ENCODE measurements around the gene HEMK1. TPM values are rescaled to one million over a fixed set of nuclear protein-coding genes. Genes with fewer than 3 reads are reported as not detected.

The HEMK1 gene
- total RNA-seq, 3 donors from 2014 or later = 19.7 to 29.9 (median 22.6) TPM

DNA sequence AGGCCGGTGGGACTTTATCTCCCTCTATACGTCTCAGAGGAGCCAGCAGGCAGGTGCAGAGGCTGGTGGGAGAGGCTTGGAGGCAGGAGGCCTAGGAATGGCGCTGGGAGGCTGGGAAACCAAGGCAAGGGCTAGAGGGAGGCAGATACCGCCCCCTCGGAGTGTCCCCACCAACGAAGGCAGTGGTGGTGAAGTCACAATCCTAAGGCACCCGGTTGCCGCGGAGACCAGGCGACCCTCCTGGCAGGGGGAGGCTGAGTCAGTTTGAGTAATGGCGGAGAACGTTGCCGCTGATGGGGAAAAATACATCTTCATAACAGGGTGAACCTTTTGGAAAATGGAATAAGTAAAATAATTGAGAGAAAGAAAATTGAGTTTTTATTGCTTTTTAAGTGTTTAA, 36.0 kb upstream of the HEMK1 start:
- no peaks in the 10 kb centered on the region for H3K36me3 ChIP-seq (ENCODE audit: low read depth)
- H3K4me3 ChIP-seq = no peak overlapping the region
- DNase-seq (no peak), ATAC-seq (no peak)
- no peaks in the 10 kb centered on the region for H3K4me1 ChIP-seq (ENCODE audit: low read depth)
- TF ChIP-seq, protein P1, sequence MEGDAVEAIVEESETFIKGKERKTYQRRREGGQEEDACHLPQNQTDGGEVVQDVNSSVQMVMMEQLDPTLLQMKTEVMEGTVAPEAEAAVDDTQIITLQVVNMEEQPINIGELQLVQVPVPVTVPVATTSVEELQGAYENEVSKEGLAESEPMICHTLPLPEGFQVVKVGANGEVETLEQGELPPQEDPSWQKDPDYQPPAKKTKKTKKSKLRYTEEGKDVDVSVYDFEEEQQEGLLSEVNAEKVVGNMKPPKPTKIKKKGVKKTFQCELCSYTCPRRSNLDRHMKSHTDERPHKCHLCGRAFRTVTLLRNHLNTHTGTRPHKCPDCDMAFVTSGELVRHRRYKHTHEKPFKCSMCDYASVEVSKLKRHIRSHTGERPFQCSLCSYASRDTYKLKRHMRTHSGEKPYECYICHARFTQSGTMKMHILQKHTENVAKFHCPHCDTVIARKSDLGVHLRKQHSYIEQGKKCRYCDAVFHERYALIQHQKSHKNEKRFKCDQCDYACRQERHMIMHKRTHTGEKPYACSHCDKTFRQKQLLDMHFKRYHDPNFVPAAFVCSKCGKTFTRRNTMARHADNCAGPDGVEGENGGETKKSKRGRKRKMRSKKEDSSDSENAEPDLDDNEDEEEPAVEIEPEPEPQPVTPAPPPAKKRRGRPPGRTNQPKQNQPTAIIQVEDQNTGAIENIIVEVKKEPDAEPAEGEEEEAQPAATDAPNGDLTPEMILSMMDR (IDR thresholded peaks at IDR 0.05) = no peak
- no peaks in the 10 kb centered on the region for H3K9me3 ChIP-seq
- intact Hi-C loops (cut with DNase I, micrococcal nuclease) = no loop called here

DNA sequence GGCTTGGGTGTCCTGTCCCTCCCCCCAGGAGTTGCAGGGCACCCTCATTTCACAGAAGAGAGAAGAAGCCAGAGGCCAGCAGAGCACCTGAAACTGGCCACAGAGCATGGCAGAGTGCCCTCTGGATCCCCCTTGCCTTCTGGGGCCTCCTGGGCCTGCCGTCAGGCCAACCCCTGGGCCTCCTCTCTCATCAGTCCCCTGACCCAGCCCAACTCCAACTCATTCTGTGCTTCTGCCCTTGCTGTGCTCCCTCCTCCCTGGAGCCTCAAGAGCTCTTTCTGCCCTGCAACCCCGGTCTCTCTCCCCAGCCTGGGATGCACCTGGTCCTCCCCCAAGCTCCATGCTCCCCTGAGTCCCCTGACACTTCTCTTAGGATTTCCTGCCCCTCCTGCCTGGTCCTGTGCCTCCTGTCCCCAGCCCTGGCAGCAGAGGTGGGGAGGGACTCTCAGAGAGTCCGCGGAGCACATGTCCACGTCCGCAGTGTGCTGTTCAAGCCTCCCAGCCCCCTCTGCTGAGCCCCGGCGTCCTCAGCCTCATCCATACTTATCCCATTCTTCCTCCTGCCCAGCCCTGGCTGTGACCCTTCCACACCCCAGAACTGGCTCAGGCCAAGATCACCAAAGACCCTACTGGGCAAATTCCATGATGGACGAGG, 35.4 kb upstream of the HEMK1 start:
- Histone ChIP-seq H3K4me1 (ENCODE audit: low read depth) (no peaks in the 10 kb centered on the region), H3K9me3 (no peaks in the 10 kb centered on the region), H3K4me3 (no peak overlapping the region), H3K36me3 (ENCODE audit: low read depth) (no peaks in the 10 kb centered on the region)
- intact Hi-C loops (cut with DNase I, micrococcal nuclease) = no loop called here
- ATAC-seq (no peak), DNase-seq (no peak)
- TF ChIP-seq, protein P1 (IDR thresholded peaks at IDR 0.05) = no peak

DNA sequence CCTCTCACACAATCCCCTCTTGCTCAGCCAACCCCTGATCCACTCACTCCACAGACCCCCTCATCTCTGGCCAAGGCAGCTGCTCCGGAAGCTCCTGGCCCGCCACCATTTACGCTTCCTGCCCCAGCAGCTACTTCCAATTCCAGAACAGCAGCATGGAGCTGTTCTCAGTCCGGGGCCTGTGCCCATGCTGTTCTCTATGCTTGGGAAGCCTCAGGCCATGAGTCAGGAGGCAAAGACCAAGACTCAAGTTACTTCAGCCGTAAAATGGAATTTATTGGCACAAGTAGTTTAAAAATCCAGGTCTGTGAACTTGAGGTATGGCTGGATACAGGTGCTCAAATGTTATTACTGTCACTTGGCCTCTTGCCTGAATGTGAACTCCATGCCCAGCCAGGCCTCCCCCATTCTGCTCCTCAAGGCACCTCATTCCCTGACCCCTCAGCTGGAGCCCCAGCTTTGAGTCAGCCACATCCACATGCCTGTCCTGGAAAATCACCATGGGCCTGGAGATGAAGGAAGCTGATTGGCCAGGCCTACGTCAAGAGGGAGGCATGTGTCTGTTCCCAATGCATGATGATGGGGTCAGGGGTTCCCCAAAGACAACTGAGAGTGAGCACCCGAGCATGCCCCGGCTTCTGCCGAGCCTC, 34.5 kb upstream of the HEMK1 start:
- DNase-seq = no peak
- intact Hi-C loops (cut with DNase I, micrococcal nuclease) = no loop called here
- Histone ChIP-seq H3K4me1 (ENCODE audit: low read depth) (no peaks in the 10 kb centered on the region), H3K36me3 (ENCODE audit: low read depth) (no peaks in the 10 kb centered on the region), H3K4me3 (no peak overlapping the region), H3K9me3 (no peaks in the 10 kb centered on the region)
- TF ChIP-seq, protein P1 (IDR thresholded peaks at IDR 0.05) = no peak
- no peak for ATAC-seq

DNA sequence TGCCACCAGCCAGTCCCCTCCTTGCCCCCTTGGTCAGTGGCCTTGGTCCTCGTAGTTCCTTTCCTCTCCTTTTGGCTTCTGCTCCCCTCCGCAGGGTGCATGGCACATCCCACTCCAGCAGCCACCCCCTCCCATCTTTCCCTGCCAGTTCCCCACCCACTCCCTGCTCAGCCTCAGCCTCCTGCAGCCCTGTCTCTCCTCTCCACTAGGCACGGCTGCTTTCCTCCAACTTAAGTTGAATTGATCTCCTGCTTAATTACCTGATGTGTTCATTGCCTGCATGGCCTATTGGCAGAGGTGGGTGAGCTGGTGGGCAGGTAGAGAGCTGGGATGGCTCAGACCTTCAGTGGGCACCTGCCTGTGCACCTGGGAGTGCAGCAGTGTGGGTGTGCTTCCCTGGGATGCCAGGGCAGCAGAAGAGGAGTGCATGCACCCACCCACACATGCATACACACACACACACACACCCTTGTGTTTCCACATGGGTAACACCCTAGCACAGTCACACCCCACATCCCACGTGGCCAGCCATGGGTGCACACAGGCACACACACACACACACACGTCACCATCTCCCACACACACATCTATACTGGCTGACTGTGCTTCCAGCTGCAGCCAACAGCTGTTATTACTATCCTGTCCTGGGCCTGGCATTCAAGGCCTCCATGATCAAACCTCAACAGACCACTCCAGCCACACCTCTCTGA, 32.7 kb upstream of the HEMK1 start:
- Histone ChIP-seq H3K9me3 (no peaks in the 10 kb centered on the region), H3K4me1 (ENCODE audit: low read depth) (no peaks in the 10 kb centered on the region), H3K36me3 (ENCODE audit: low read depth) (no peaks in the 10 kb centered on the region), H3K4me3 (no peak overlapping the region)
- ATAC-seq (peak; percentile 37), DNase-seq (no peak)
- intact Hi-C loops (cut with DNase I, micrococcal nuclease) = no loop called here
- TF ChIP-seq, protein P1 (IDR thresholded peaks at IDR 0.05) = no peak

DNA sequence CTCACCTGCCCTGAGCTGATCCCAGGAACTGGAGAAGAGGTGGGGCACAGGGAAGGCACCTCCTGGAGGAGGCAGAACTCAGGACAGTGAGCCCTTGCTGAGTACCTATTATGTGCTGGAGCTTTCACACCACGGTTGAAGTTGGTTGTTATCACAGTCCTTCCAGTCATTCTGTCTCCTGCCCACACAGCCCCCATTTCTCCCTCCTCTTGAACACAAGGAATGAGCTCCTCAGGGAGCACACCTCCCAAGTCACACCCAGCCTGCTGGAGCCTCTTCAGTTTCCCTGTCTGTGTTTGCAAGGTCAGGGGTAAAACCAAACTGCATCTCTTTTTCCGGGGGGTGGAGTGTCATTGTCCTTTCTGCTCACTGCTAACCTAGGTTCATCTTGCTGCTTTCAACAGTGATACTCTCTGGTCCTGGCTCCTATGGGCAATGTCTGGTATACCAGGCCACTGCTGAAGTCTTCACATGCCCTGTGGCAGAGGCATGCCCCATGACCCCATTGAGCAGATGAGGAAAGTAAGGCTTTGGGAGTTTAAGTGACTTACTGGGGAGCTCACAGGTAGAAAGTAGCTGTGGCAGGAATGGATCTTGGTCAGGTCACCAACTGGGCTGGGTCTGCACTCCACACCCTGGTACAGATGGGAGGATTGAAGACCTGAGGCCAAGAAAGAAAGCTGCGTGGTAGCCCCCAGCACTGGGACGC, 31.7 kb upstream of the HEMK1 start:
- DNase-seq (no peak), ATAC-seq (no peak)
- no peaks in the 10 kb centered on the region for H3K4me1 ChIP-seq (ENCODE audit: low read depth)
- no peaks in the 10 kb centered on the region for H3K36me3 ChIP-seq (ENCODE audit: low read depth)
- TF ChIP-seq, protein P1 (IDR thresholded peaks at IDR 0.05) = no peak
- H3K9me3 ChIP-seq = no peaks in the 10 kb centered on the region
- intact Hi-C loops (cut with DNase I, micrococcal nuclease) = no loop called here
- no peak overlapping the region for H3K4me3 ChIP-seq

All from mucosa of descending colon (tissue), 3 donors.